GM23338 (cell line): ENCODE measurements around the gene HEY2. TPM values are rescaled to one million over a fixed set of nuclear protein-coding genes. Genes with fewer than 3 reads are reported as not detected.

Source experiments
- ATAC-seq: fragments of 200-7000 bp; cut with Tn5 transposase; 3 replicates; pipeline ENCODE4 v1.9.1; 2020
- DNase-seq: peaks from one replicate; pipeline ENCODE4 v3.0.0-alpha.2; 2015; ENCODE audit warnings: low spot score
- H2AFZ ChIP-seq: fragments of 200-600 bp; sonication (generic); 2 replicates; pipeline ENCODE4 v1.8.0; 2016; ENCODE audit warnings: antibody characterized with exemption, mild to moderate bottlenecking, moderate library complexity
- H3F3A ChIP-seq: fragments of 200-600 bp; sonication (generic); replicated peaks from 2 replicates; pipeline ENCODE4 v1.8.0; 2017; ENCODE audit warnings: antibody characterized with exemption, mixed run types, low read depth
- H3K27ac ChIP-seq: fragments of 200-600 bp; sonication (generic); 2 replicates; pipeline ENCODE4 v1.6.1; 2016; ENCODE audit warnings: low read depth
- H3K27me3 ChIP-seq: fragments of 200-600 bp; sonication (generic); 2 replicates; pipeline ENCODE4 v1.8.0; 2016; ENCODE audit warnings: mild to moderate bottlenecking, mixed run types, moderate library complexity; ENCODE audit not compliant: insufficient read depth
- H3K36me3 ChIP-seq: fragments of 200-600 bp; sonication (generic); 2 replicates; pipeline ENCODE4 v1.8.0; 2016; ENCODE audit warnings: mild to moderate bottlenecking; ENCODE audit not compliant: insufficient read depth
- H3K4me1 ChIP-seq: fragments of 200-600 bp; sonication (generic); 2 replicates; pipeline ENCODE4 v1.8.0; 2016; ENCODE audit warnings: mild to moderate bottlenecking, moderate library complexity; ENCODE audit not compliant: insufficient read depth
- H3K4me2 ChIP-seq: fragments of 200-600 bp; sonication (generic); 2 replicates; pipeline ENCODE4 v1.7.1; 2017; ENCODE audit warnings: mixed run types
- H3K4me3 ChIP-seq: fragments of 200-600 bp; sonication (generic); 2 replicates; pipeline ENCODE4 v1.6.1; 2016; ENCODE audit warnings: mixed run types
- H3K79me2 ChIP-seq: fragments of 200-600 bp; sonication (generic); replicated peaks from 2 replicates; pipeline ENCODE4 v1.8.0; 2017; ENCODE audit warnings: mild to moderate bottlenecking; ENCODE audit not compliant: insufficient read depth
- H3K9me2 ChIP-seq: fragments of 200-600 bp; sonication (generic); 2 replicates; pipeline ENCODE4 v1.8.0; 2017; ENCODE audit not compliant: insufficient read depth
- H4K20me1 ChIP-seq: fragments of 200-600 bp; sonication (generic); replicated peaks from 2 replicates; pipeline ENCODE4 v1.8.0; 2017; ENCODE audit warnings: mild to moderate bottlenecking; ENCODE audit not compliant: insufficient read depth
- H3K27ac Mint-ChIP-seq: 2 replicates; pipeline ENCODE4 v1.8.0; 2020; ENCODE audit warnings: inconsistent platforms, mild to moderate bottlenecking, moderate library complexity, mixed read lengths
- H3K27me3 Mint-ChIP-seq: 3 replicates; pipeline ENCODE4 v1.8.0; 2022; ENCODE audit warnings: low read depth, mild to moderate bottlenecking, moderate library complexity, mixed read lengths, inconsistent platforms; ENCODE audit not compliant: insufficient read depth, poor library complexity
- H3K36me3 Mint-ChIP-seq: 3 replicates; pipeline ENCODE4 v1.8.0; 2021; ENCODE audit warnings: low read depth, mild to moderate bottlenecking, inconsistent platforms, moderate library complexity, mixed read lengths
- H3K4me1 Mint-ChIP-seq: 3 replicates; pipeline ENCODE4 v1.8.0; 2020; ENCODE audit warnings: mild to moderate bottlenecking, inconsistent platforms, mixed read lengths
- H3K4me3 Mint-ChIP-seq: 3 replicates; pipeline ENCODE4 v1.8.0; 2021; ENCODE audit warnings: moderate library complexity, mild to moderate bottlenecking, inconsistent platforms, mixed read lengths
- H3K9me3 Mint-ChIP-seq: 3 replicates; pipeline ENCODE4 v1.8.0; 2020; ENCODE audit warnings: moderate library complexity, mild to moderate bottlenecking, inconsistent platforms, mixed read lengths
- CREB1 ChIP-seq: fragments of 250-450 bp; sonication (Bioruptor Pico); IDR thresholded peaks from 2 replicates; pipeline ENCODE4 v1.5.0; 2020; ENCODE audit warnings: low read depth, mild to moderate bottlenecking, moderate library complexity
- CTCF ChIP-seq, 2 experiments: fragments of 200-600 bp in 1 of 2; sonication (generic) in 1 of 2; conservative IDR thresholded peaks; 2 replicates each; pipeline versions ENCODE4 v1.5.1 to v1.6.1; 2016 to 2017; ENCODE audit warnings: antibody characterized with exemption in 2 of 2, low read depth in 2 of 2, mild to moderate bottlenecking in 2 of 2, moderate library complexity in 1 of 2
- JUNB ChIP-seq: IDR thresholded peaks from one replicate; pipeline ENCODE4 v1.6.1; 2016; ENCODE audit warnings: antibody characterized with exemption; ENCODE audit not compliant: unreplicated experiment
- NANOG ChIP-seq: IDR thresholded peaks from 2 replicates; pipeline ENCODE4 v1.6.1; 2016; ENCODE audit warnings: antibody characterized with exemption, borderline replicate concordance
- POLR2AphosphoS5 ChIP-seq: IDR thresholded peaks from 2 replicates; pipeline ENCODE4 v1.6.1; 2016; ENCODE audit warnings: antibody characterized with exemption, low read depth
- STAT1 ChIP-seq: IDR thresholded peaks from one replicate; pipeline ENCODE4 v1.6.1; 2016; ENCODE audit warnings: antibody characterized with exemption; ENCODE audit not compliant: unreplicated experiment
- ZNF462 ChIP-seq: fragments of 250-450 bp; sonication (Bioruptor Pico); IDR thresholded peaks from 2 replicates; pipeline ENCODE4 v1.5.0; 2020; ENCODE audit warnings: mild to moderate bottlenecking, moderate library complexity
- polyA plus RNA-seq: library from polyadenylated mRNA; unstranded; fragments of >200 nt; fragmentation: Nextera tagmentation; extraction: Ambion mirVana; gene quantifications from 2 replicates; pipeline ENCODE4 v1.2.1, GENCODE V29; 2016
- total RNA-seq: library from RNA; depleted of rRNA; stranded (reverse); fragments of >200 nt; shearing (Covaris generic); gene quantifications from 2 replicates; pipeline ENCODE4 v1.2.3, GENCODE V29; 2014

HEY2 gene
- total and polyA plus RNA-seq, 2 experiments from 2014 or later, result 4.3 to 8.5 TPM

- Histone ChIP-seq H3K4me3 (no peak overlapping the region), H3K4me1 (peaks cover 44% of the 10 kb centered on the region), H4K20me1 (no peaks in the 10 kb centered on the region), H3F3A (no peaks in the 10 kb centered on the region), H3K36me3 (no peaks in the 10 kb centered on the region), H2AFZ (no peak overlapping the region), H3K9me2 (no peaks in the 10 kb centered on the region), H3K4me2 (no peak overlapping the region), H3K27me3 (no peaks in the 10 kb centered on the region), H3K79me2 (no peaks in the 10 kb centered on the region), H3K27ac (no peak overlapping the region)
- no peak for TF ChIP-seq ZNF462 (CRISPR knock-in tag)
- TF ChIP-seq CREB1 (CRISPR knock-in tag), result no peak
- TF ChIP-seq STAT1, result no peak
- no peak for TF ChIP-seq JUNB
- no peak for TF ChIP-seq NANOG
- TF ChIP-seq CTCF (conservative IDR thresholded peaks at IDR 0.05; ENCODE audit: low read depth in 2 of 2), result no peak
- no peak for TF ChIP-seq POLR2AphosphoS5
- H3K27ac Mint-ChIP-seq, result no peak overlapping the region
- H3K27me3 Mint-ChIP-seq, result no peaks in the 10 kb centered on the region
- ATAC-seq, result no peak
- H3K4me3 Mint-ChIP-seq, result no peak overlapping the region
- H3K9me3 Mint-ChIP-seq, result no peaks in the 10 kb centered on the region
- H3K4me1 Mint-ChIP-seq, result peaks cover 40% of the 10 kb centered on the region
- DNase-seq, result no peak
- no peaks in the 10 kb centered on the region for H3K36me3 Mint-ChIP-seq
Measured at GRCh38 chr6:125732398-125732797, 17.0 kb upstream of the HEY2 start.
